ENCODE measurements around the gene CAMKK2.
"Not testable (repeated sequence)": the region's sequence is repeated elsewhere in the genome, so short reads cannot be mapped to it uniquely, and the experiment has no call there.

CAMKK2 gene

GRCh38 chr12:121297435-121297991, 1.0 kb upstream of the CAMKK2 start:
- DNase-seq: no peak

GRCh38 chr12:121295746-121296617, 527 bp downstream of the CAMKK2 start:
- DNase-seq: no peak

GRCh38 chr12:121295116-121295745, 1.3 kb downstream of the CAMKK2 start:
- DNase-seq: no peak

- no peak for DNase-seq
These were observed 2.2 kb downstream of the CAMKK2 start for GRCh38 chr12:121294151-121294889.

- DNase-seq: no peak
These were observed 2.9 kb downstream of the CAMKK2 start for GRCh38 chr12:121293603-121294002.

GRCh38 chr12:121290410-121290809, 6.1 kb downstream of the CAMKK2 start:
- DNase-seq: no peak

GRCh38 chr12:121289962-121290361, 6.5 kb downstream of the CAMKK2 start:
- DNase-seq: no peak

- no peak for DNase-seq
These were observed 7.5 kb downstream of the CAMKK2 start for GRCh38 chr12:121288986-121289385.

GRCh38 chr12:121288158-121288845, 8.2 kb downstream of the CAMKK2 start:
- DNase-seq: no peak

GRCh38 chr12:121287267-121287954, 9.1 kb downstream of the CAMKK2 start:
- no peak for DNase-seq

GRCh38 chr12:121285856-121286255, 10.7 kb downstream of the CAMKK2 start:
- DNase-seq: no peak

- no peak for DNase-seq
These were observed 11.7 kb downstream of the CAMKK2 start for GRCh38 chr12:121284551-121285390.

- DNase-seq: no peak
These were observed 12.7 kb downstream of the CAMKK2 start for GRCh38 chr12:121283841-121284240.

- DNase-seq: no peak
These were observed 13.1 kb downstream of the CAMKK2 start for GRCh38 chr12:121283388-121283787.

- not testable (repeated sequence) for DNase-seq
These were observed 13.6 kb downstream of the CAMKK2 start for GRCh38 chr12:121282910-121283309.

GRCh38 chr12:121282072-121282742, 14.3 kb downstream of the CAMKK2 start:
- no peak for DNase-seq

GRCh38 chr12:121281116-121281515, 15.4 kb downstream of the CAMKK2 start:
- not testable (repeated sequence) for DNase-seq

- not testable (repeated sequence) for DNase-seq
These were observed 16.0 kb downstream of the CAMKK2 start for GRCh38 chr12:121280531-121280930.

- DNase-seq: no peak
These were observed 17.0 kb downstream of the CAMKK2 start for GRCh38 chr12:121279507-121279915.

GRCh38 chr12:121279071-121279375, 17.5 kb downstream of the CAMKK2 start:
- peak; percentile 24 for DNase-seq

Measured in GOT3 (cell line).